ENCODE measurements around the gene KLRK1.
"Not testable (repeated sequence)": the region's sequence is repeated elsewhere in the genome, so short reads cannot be mapped to it uniquely, and the experiment has no call there.

KLRK1 gene

DNA sequence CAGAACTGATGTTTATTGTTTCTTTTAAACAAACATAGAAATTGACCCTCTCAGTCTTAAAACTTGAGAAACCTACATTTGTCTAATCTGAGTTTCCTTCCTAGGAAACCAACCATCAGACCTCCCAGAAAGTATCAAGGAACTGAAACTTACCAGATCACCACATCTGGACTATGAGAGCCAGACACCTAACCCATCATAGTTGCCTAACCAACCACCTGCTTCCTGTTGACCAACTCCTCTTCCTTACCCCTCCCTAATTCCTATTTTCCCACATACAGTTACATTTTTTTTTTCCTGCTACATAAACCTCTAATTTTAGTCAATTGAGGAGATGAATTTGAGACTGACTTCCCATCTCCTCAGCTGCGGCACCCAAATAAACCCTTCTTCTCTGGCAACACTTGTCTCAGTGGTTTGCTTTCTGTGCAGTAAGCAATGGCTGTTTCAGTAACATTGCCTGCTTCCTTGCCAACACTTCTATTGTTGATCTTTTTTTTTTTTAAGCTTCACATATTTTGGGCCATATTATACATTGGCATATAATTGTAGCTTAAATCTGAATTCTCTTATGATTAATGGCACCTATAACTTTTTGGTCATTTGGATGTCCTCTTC, 47.8 kb downstream of the KLRK1 start:
- no peak for TF ChIP-seq TAF1 (IDR thresholded peaks at IDR 0.05; ENCODE audit: borderline replicate concordance, low read depth, low read length)
- no peak for TF ChIP-seq POLR2A (IDR thresholded peaks at IDR 0.05; ENCODE audit: low read depth, low read length)
- TF ChIP-seq POLR2AphosphoS5 (IDR thresholded peaks at IDR 0.05; ENCODE audit: low read depth, low read length), result no peak
- no peak for DNase-seq (ENCODE audit: insufficient read length)
- FAIRE-seq, result no peak

DNA sequence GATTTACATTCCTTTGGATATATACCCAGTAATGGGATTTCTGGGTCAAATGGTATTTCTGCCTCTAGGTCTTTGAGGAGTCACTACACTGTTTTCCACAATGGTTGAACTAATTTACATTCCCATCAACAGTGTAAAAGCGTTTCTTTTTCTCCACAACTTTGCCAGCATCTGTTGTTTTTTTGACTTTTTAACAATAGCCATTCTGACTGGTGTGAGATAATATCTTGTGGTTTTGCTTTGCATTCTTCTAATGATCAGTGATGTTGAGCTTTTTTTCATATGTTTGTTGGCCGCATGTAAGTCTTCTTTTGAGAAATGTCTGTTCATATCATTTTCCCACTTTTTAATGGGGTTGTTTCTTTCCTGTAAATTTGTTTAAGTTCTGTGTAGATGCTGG, 48.9 kb downstream of the KLRK1 start:
- DNase-seq (ENCODE audit: insufficient read length); FAIRE-seq: not testable (repeated sequence)

DNA sequence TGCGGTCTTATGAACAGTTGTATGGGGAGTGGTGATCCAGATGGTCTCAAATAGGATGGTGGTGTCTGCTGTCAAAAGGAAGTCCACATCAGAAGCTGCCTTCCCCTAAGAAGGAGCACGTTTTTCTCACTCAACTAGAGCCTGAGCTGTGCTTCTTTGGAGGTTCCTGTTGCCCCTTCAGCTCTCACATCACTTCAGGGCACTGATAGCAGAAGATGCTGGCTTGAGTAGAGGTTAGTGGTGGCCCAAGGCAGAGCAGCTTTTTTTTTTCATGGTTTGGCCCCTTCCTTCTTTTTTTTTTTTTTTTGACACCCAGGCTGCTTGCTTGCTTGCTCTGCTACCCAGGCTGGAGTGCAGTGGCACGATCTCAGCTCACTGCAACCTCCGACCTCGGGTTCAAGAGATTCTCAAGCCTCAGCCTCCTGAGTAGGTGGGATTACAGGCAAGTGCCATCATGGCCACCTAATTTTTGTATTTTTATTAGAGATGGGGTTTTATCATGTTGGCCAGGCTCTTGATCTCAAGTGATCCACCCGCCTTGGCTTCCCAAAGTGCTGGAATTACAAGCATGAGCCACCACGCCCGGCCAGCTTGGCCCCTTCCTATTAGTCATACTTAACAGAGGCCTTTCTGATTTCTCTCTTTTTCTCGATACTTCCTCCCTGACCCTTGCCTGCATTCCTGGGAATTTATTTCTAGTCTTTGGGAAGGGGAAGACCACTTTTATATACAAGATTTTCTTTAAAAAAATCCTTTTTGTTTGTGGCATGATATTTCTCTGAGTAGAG, 50.6 kb downstream of the KLRK1 start:
- TF ChIP-seq POLR2AphosphoS5 (IDR thresholded peaks at IDR 0.05; ENCODE audit: low read depth, low read length), result no peak
- TF ChIP-seq POLR2A (IDR thresholded peaks at IDR 0.05; ENCODE audit: low read depth, low read length), result no peak
- no peak for TF ChIP-seq TAF1 (IDR thresholded peaks at IDR 0.05; ENCODE audit: borderline replicate concordance, low read depth, low read length)
- FAIRE-seq (no peak), DNase-seq (ENCODE audit: insufficient read length) (no peak)

DNA sequence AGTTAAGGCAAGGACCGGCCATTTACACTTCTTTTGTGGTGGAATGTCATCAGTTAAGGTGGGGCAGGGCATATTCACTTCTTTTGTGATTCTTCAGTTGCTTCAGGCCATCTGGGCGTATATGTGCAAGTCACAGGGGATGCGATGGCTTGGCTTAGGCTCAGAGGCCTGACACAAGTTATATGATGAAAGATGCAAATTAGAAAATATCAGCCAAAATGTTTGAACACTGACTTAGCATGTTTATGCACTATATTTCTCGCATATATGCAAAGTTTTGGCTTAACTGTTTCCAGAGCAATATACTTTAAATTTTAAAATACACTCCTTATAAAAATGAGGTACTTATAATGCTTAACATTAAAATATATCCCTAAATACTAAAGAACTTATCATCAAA, 51.4 kb downstream of the KLRK1 start:
- FAIRE-seq; DNase-seq (ENCODE audit: insufficient read length): not testable (repeated sequence)

DNA sequence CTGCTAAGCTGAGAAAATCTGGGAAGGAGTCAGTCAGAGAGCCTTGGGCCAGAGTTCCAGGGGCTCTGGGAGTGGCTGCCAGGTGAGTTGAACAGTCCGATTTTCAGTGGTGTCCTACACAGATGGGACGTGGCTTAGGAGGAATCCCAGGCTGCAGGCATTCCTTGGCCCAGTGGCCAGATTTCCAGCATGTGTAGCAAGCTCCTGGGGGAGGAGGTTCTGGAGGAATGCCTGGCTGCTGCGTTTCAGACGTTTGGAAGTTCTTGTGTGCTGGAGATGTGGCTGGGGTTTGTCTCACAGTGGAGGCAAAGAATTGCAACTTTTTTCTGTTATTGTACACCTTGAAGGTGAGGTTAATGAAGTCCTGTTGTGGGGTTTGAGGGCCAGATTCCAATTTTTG, 53.6 kb downstream of the KLRK1 start:
- not testable (repeated sequence) for DNase-seq (ENCODE audit: insufficient read length)

DNA sequence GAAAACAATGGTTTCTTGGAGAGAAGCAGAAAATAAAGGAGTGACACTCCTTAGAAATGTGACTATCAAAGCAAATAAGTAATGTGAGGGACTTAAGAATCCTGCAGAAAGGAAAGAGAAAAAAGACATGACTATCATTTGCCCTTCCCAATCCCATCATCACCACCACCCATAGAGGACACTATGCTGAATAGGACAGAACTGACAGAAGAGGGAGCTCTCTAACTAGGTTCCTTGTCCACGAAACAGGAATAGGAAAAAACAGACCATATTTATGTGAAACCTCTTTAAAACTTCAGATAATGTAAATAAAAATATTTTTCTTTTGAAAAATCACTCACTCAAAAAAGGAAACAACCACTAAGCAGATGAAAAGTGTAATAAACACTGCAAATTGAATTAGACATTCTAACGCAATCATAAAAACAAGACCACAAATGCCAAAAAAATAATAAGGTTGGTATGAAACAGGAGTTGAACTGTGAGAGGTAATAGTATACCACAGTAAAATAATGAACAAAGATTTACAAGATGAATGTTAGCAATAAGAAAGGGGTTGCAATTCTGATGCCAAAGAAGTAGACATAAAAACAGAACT, 58.1 kb downstream of the KLRK1 start:
- TF ChIP-seq TAF1 (IDR thresholded peaks at IDR 0.05; ENCODE audit: borderline replicate concordance, low read depth, low read length), result no peak
- TF ChIP-seq POLR2AphosphoS5 (IDR thresholded peaks at IDR 0.05; ENCODE audit: low read depth, low read length), result no peak
- TF ChIP-seq POLR2A (IDR thresholded peaks at IDR 0.05; ENCODE audit: low read depth, low read length), result no peak
- DNase-seq (ENCODE audit: insufficient read length), result no peak
- FAIRE-seq, result no peak

More for the DNA sequence above, 53.6 kb downstream of the KLRK1 start:
- not testable (repeated sequence) for FAIRE-seq

DNA sequence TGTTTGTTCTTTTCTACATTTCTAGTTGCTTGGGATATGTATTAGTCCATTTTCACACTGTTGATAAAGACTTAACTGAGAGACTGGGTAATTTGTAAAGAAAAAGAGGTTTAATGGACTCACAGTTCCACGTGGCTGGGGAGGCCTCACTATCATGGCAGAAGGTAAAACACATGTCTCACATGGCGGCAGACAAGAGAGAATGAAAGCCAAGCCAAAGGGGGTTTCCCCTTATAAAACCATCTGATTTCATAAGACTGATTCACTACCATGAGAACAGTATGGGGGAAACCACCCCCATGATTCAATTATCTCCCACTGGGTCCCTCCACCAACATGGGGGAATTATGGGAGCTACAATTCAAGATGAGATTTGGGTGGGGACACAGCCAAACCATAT, 61.1 kb downstream of the KLRK1 start:
- DNase-seq (ENCODE audit: insufficient read length); FAIRE-seq: not testable (repeated sequence)
